H9 (cell line): Measurements from ENCODE around the gene CXCL9. TPM values are rescaled to one million over a fixed set of nuclear protein-coding genes. Genes with fewer than 3 reads are reported as not detected.

Source experiments
- DNase-seq: peaks from one replicate; pipeline ENCODE4 v3.0.0-alpha.2; 2017
- H2AFZ ChIP-seq: one replicate; pipeline ENCODE4 v1.6.1; 2013; ENCODE audit warnings: mild to moderate bottlenecking, low read length, control low read depth, moderate library complexity
- H2AK5ac ChIP-seq: 2 replicates; pipeline ENCODE4 v1.6.1; 2013; ENCODE audit warnings: low read length, control low read depth, mixed read lengths; ENCODE audit not compliant: insufficient read length
- H2BK120ac ChIP-seq: one replicate; pipeline ENCODE4 v1.6.1; 2013; ENCODE audit warnings: low read depth, mild to moderate bottlenecking, low read length, control low read depth, inconsistent platforms; ENCODE audit not compliant: poor library complexity, severe bottlenecking
- H2BK12ac ChIP-seq: 2 replicates; pipeline ENCODE4 v1.6.1; 2013; ENCODE audit warnings: low read length, control low read depth, mixed read lengths, low read depth; ENCODE audit not compliant: insufficient read length
- H2BK15ac ChIP-seq: 2 replicates; pipeline ENCODE4 v1.6.1; 2013; ENCODE audit warnings: low read depth, low read length, control low read depth
- H2BK20ac ChIP-seq: one replicate; pipeline ENCODE4 v1.6.1; 2013; ENCODE audit warnings: low read depth, mild to moderate bottlenecking, low read length, control low read depth, inconsistent platforms; ENCODE audit not compliant: poor library complexity, severe bottlenecking
- H2BK5ac ChIP-seq: 2 replicates; pipeline ENCODE4 v1.6.1; 2013; ENCODE audit warnings: low read length, control low read depth, mixed read lengths; ENCODE audit not compliant: insufficient read length
- H3K14ac ChIP-seq: 2 replicates; pipeline ENCODE4 v1.6.1; 2013; ENCODE audit warnings: low read length, control low read depth; ENCODE audit not compliant: insufficient read depth
- H3K18ac ChIP-seq: 2 replicates; pipeline ENCODE4 v1.6.1; 2013; ENCODE audit warnings: low read depth, mild to moderate bottlenecking, mixed read lengths, low read length, control low read depth; ENCODE audit not compliant: insufficient read length
- H3K23ac ChIP-seq: 2 replicates; pipeline ENCODE4 v1.6.1; 2013; ENCODE audit warnings: low read length, control low read depth, mixed read lengths, low read depth; ENCODE audit not compliant: insufficient read length
- H3K23me2 ChIP-seq: 2 replicates; pipeline ENCODE4 v1.6.1; 2013; ENCODE audit warnings: low read depth, mild to moderate bottlenecking, mixed read lengths, low read length, control low read depth; ENCODE audit not compliant: insufficient read length, poor library complexity, severe bottlenecking
- H3K27ac ChIP-seq: 2 replicates; pipeline ENCODE4 v1.5.1; 2013; ENCODE audit warnings: low read length, control low read depth, mixed read lengths, low read depth; ENCODE audit not compliant: insufficient read length
- H3K27me3 ChIP-seq: 2 replicates; pipeline ENCODE4 v1.6.1; 2013; ENCODE audit warnings: low read length, control low read depth, inconsistent platforms; ENCODE audit not compliant: insufficient read depth
- H3K4ac ChIP-seq: 2 replicates; pipeline ENCODE4 v1.6.1; 2013; ENCODE audit warnings: low read depth, mild to moderate bottlenecking, control low read depth, inconsistent platforms, low read length, moderate library complexity
- H3K4me1 ChIP-seq: 2 replicates; pipeline ENCODE4 v1.6.1; 2013; ENCODE audit warnings: low read length, control low read depth, inconsistent platforms; ENCODE audit not compliant: insufficient read depth
- H3K4me2 ChIP-seq: 2 replicates; pipeline ENCODE4 v1.6.1; 2013; ENCODE audit warnings: low read length, control low read depth, mixed read lengths; ENCODE audit not compliant: insufficient read length, insufficient read depth
- H3K56ac ChIP-seq: 2 replicates; pipeline ENCODE4 v1.6.1; 2013; ENCODE audit warnings: low read depth, mild to moderate bottlenecking, mixed read lengths, low read length, control low read depth; ENCODE audit not compliant: insufficient read length
- H3K79me1 ChIP-seq: 2 replicates; pipeline ENCODE4 v1.6.1; 2013; ENCODE audit warnings: low read depth, mild to moderate bottlenecking, moderate library complexity, low read length, control low read depth, inconsistent platforms; ENCODE audit not compliant: insufficient read depth, poor library complexity, severe bottlenecking
- H3K79me2 ChIP-seq: 2 replicates; pipeline ENCODE4 v1.6.1; 2013; ENCODE audit warnings: low read length, control low read depth, inconsistent platforms; ENCODE audit not compliant: insufficient read depth
- H3K9ac ChIP-seq: 2 replicates; pipeline ENCODE4 v1.6.1; 2013; ENCODE audit warnings: low read length, control low read depth, mixed read lengths; ENCODE audit not compliant: insufficient read length; ENCODE audit errors: extremely low read depth
- H3K9me3 ChIP-seq: one replicate; pipeline ENCODE4 v1.6.1; 2013; ENCODE audit warnings: low read depth, low read length, inconsistent platforms; ENCODE audit not compliant: control insufficient read depth
- H3T11ph ChIP-seq: one replicate; pipeline ENCODE4 v1.6.1; 2013; ENCODE audit warnings: mild to moderate bottlenecking, low read length, control low read depth, inconsistent platforms
- H4K20me1 ChIP-seq: one replicate; pipeline ENCODE4 v1.6.1; 2013; ENCODE audit not compliant: control insufficient read depth, insufficient read length, insufficient read depth
- H4K5ac ChIP-seq: 2 replicates; pipeline ENCODE4 v1.6.1; 2013; ENCODE audit warnings: low read depth, mild to moderate bottlenecking, mixed read lengths, low read length, control low read depth; ENCODE audit not compliant: insufficient read length
- H4K8ac ChIP-seq: replicated peaks from 2 replicates; pipeline ENCODE4 v1.6.1; 2013; ENCODE audit warnings: low read length, control low read depth, mixed read lengths, low read depth; ENCODE audit not compliant: insufficient read length
- H4K91ac ChIP-seq: 2 replicates; pipeline ENCODE4 v1.6.1; 2013; ENCODE audit warnings: low read depth, mild to moderate bottlenecking, moderate library complexity, mixed read lengths, low read length, control low read depth; ENCODE audit not compliant: insufficient read length
- H3K27ac Mint-ChIP-seq, 3 experiments: 2 replicates in 2 of 3; 3 replicates in 1 of 3; pipeline ENCODE4 v1.8.0; 2020 to 2021; ENCODE audit warnings: mixed read lengths in 3 of 3, mild to moderate bottlenecking in 1 of 3, moderate library complexity in 1 of 3
- H3K27me3 Mint-ChIP-seq: 2 replicates; pipeline ENCODE4 v1.8.0; 2021; ENCODE audit warnings: low read depth, mild to moderate bottlenecking, moderate library complexity, mixed read lengths
- H3K36me3 Mint-ChIP-seq, 3 experiments: 2 replicates in 2 of 3; 3 replicates in 1 of 3; pipeline ENCODE4 v1.8.0; 2020 to 2021; ENCODE audit warnings: low read depth in 3 of 3, mixed read lengths in 3 of 3; ENCODE audit not compliant: insufficient read depth in 1 of 3
- H3K4me1 Mint-ChIP-seq, 2 experiments: 2 replicates each; pipeline ENCODE4 v1.8.0; 2020; ENCODE audit warnings: mixed read lengths in 2 of 2
- H3K4me3 Mint-ChIP-seq, 2 experiments: 2 replicates in 1 of 2; 3 replicates in 1 of 2; pipeline ENCODE4 v1.8.0; 2020 to 2021; ENCODE audit warnings: mild to moderate bottlenecking in 2 of 2, mixed read lengths in 2 of 2, moderate library complexity in 1 of 2
- H3K9me3 Mint-ChIP-seq, 2 experiments: 2 replicates in 1 of 2; 3 replicates in 1 of 2; pipeline ENCODE4 v1.8.0; 2020; ENCODE audit warnings: mild to moderate bottlenecking in 2 of 2, mixed read lengths in 2 of 2, moderate library complexity in 1 of 2
- CTCF ChIP-seq: fragments of 200-600 bp; sonication (generic); conservative IDR thresholded peaks from 3 replicates; pipeline ENCODE4 v1.8.0; 2021; ENCODE audit warnings: antibody characterized with exemption, mild to moderate bottlenecking
- WGBS: extraction: QIAGEN DNeasy Blood & Tissue Kit; methylation state at CpG from one replicate; pipeline ENCODE4 v1.1.7; 2013; ENCODE audit warnings: missing lambda C conversion rate, low lambda C conversion rate, mixed read lengths; ENCODE audit not compliant: insufficient read length; ENCODE audit errors: extremely low coverage; 5-methylcytosine and 5-hydroxymethylcytosine counted together
- total RNA-seq: library from RNA; stranded (reverse); gene quantifications from 2 replicates; pipeline ENCODE4 v1.2.1, GENCODE V29; 2021

The CXCL9 gene
- total RNA-seq, 1 experiment from 2014 or later: not detected

GRCh38 chr4:76035141-76035540 is 27.8 kb upstream of the CXCL9 start:
- no peak overlapping the region for H4K5ac ChIP-seq
- H2AFZ ChIP-seq: no peak overlapping the region
- no peaks in the 10 kb centered on the region for H3K79me1 ChIP-seq
- TF ChIP-seq CTCF: no peak
- no peaks in the 10 kb centered on the region for H3K79me2 ChIP-seq
- H2AK5ac ChIP-seq: no peak overlapping the region
- H3K14ac ChIP-seq: no peak overlapping the region
- no peaks in the 10 kb centered on the region for H3K23me2 ChIP-seq
- H3K56ac ChIP-seq: no peak overlapping the region
- H3K9ac ChIP-seq: no peak overlapping the region
- no peak overlapping the region for H3K27ac Mint-ChIP-seq
- no peak overlapping the region for H2BK5ac ChIP-seq
- peaks cover 1% of the 10 kb centered on the region; the same call in 1 of the 2 replicates for H3K27me3 Mint-ChIP-seq
- H4K91ac ChIP-seq: no peak overlapping the region
- H4K20me1 ChIP-seq: no peaks in the 10 kb centered on the region
- H4K8ac ChIP-seq: no peak overlapping the region
- H3K4me2 ChIP-seq: no peak overlapping the region
- H3K27ac ChIP-seq: no peak overlapping the region
- no CpG with 5 or more reads among the region's 3 CpGs for WGBS
- no peak overlapping the region for H2BK20ac ChIP-seq
- no peak overlapping the region for H2BK15ac ChIP-seq
- H3K23ac ChIP-seq: no peak overlapping the region
- H3K9me3 Mint-ChIP-seq: no peaks in the 10 kb centered on the region
- no peaks in the 10 kb centered on the region for H3K27me3 ChIP-seq
- H3K9me3 ChIP-seq: no peaks in the 10 kb centered on the region
- H3K4me1 ChIP-seq: no peaks in the 10 kb centered on the region
- H3K36me3 Mint-ChIP-seq: no peaks in the 10 kb centered on the region
- no peaks in the 10 kb centered on the region for H3K4me1 Mint-ChIP-seq
- no peak for DNase-seq
- no peak overlapping the region for H2BK12ac ChIP-seq
- H3T11ph ChIP-seq: no peak overlapping the region
- no peak overlapping the region for H3K18ac ChIP-seq
- H3K4me3 Mint-ChIP-seq: no peak overlapping the region
- no peak overlapping the region for H2BK120ac ChIP-seq
- H3K4ac ChIP-seq: no peak overlapping the region
